Caco-2 (cell line): ENCODE data around the gene FRS2. TPM values are rescaled to one million over a fixed set of nuclear protein-coding genes. Genes with fewer than 3 reads are reported as not detected.

Experiments used
- BruUV-seq: library from RNA; stranded (reverse); fragments of 400-500 nt; replicated peaks from 2 replicates; lab custom pipeline; 2021; lab: Mats Ljungman, UMichigan
- CTCF ChIA-PET: fragments of 300-600 bp; sonication (Branson Sonifier 250); formaldehyde crosslinking; loops from one replicate; lab custom pipeline; 2022; ENCODE audit warnings: antibody characterized with exemption; lab: Charles Lee
- POLR2A ChIA-PET: fragments of 300-600 bp; sonication (Branson Sonifier 250); formaldehyde crosslinking; loops from one replicate; lab custom pipeline; 2022; ENCODE audit warnings: antibody characterized with exemption; lab: Charles Lee
- DNase-seq, 2 experiments: peaks; one replicate each; pipeline versions ENCODE4 v3.0.0 to v3.0.0-alpha.2; 2020 to 2022
- H3K27me3 ChIP-seq: replicated peaks from 2 replicates; pipeline ENCODE4 v1.6.0; 2011; ENCODE audit warnings: low read length; ENCODE audit not compliant: control insufficient read depth, insufficient read depth
- H3K36me3 ChIP-seq: 2 replicates; pipeline ENCODE4 v1.5.1; 2011; ENCODE audit warnings: low read length; ENCODE audit not compliant: control insufficient read depth, insufficient read depth
- H3K4me1 ChIP-seq: fragments of 250-450 bp; sonication (Bioruptor Pico); 2 replicates; pipeline ENCODE4 v1.5.1; 2020; ENCODE audit warnings: mild to moderate bottlenecking
- H3K4me3 ChIP-seq: 2 replicates; pipeline ENCODE4 v1.5.1; 2011; ENCODE audit warnings: low read depth, mild to moderate bottlenecking, control low read depth, low read length
- H3K9me3 ChIP-seq: fragments of 250-450 bp; sonication (Bioruptor Pico); 2 replicates; pipeline ENCODE4 v1.5.1; 2020; ENCODE audit warnings: mild to moderate bottlenecking, moderate library complexity
- H3K27ac Mint-ChIP-seq: one replicate; pipeline ENCODE4 v1.8.0; 2022; ENCODE audit warnings: mixed read lengths; ENCODE audit not compliant: unreplicated experiment
- H3K27me3 Mint-ChIP-seq: one replicate; pipeline ENCODE4 v1.8.0; 2022; ENCODE audit warnings: mixed read lengths; ENCODE audit not compliant: insufficient read depth, unreplicated experiment
- H3K36me3 Mint-ChIP-seq: one replicate; pipeline ENCODE4 v1.8.0; 2022; ENCODE audit warnings: mild to moderate bottlenecking, mixed read lengths; ENCODE audit not compliant: insufficient read depth, unreplicated experiment
- H3K4me1 Mint-ChIP-seq: one replicate; pipeline ENCODE4 v1.8.0; 2022; ENCODE audit warnings: low read depth, mixed read lengths; ENCODE audit not compliant: unreplicated experiment
- H3K4me3 Mint-ChIP-seq: one replicate; pipeline ENCODE4 v1.8.0; 2022; ENCODE audit warnings: mild to moderate bottlenecking, moderate library complexity, mixed read lengths; ENCODE audit not compliant: unreplicated experiment
- H3K9me3 Mint-ChIP-seq: one replicate; pipeline ENCODE4 v1.8.0; 2022; ENCODE audit warnings: mixed read lengths; ENCODE audit not compliant: unreplicated experiment
- intact Hi-C: fragments of 100-400 bp; cut with micrococcal nuclease; formaldehyde crosslinking; loops from one replicate; pipeline ENCODE4 v1.10.0; 2022; ENCODE audit not compliant: unreplicated experiment
- total RNA-seq: library from RNA; stranded (reverse); gene quantifications from 2 replicates; pipeline ENCODE4 v1.2.3, GENCODE V29; 2022
- TF ChIP-seq, protein P1 (sequence below), 2 experiments: fragments of 200-600 bp in 1 of 2; IDR thresholded peaks; 1 replicate in 1 of 2; 2 replicates in 1 of 2; pipeline versions ENCODE4 v1.5.1 to v1.8.0; 2011 to 2022; ENCODE audit warnings: antibody characterized with exemption in 1 of 2, control low read depth in 1 of 2, inconsistent platforms in 1 of 2, low read depth in 1 of 2, low read length in 1 of 2, mild to moderate bottlenecking in 1 of 2, moderate library complexity in 1 of 2; ENCODE audit not compliant: insufficient read depth in 1 of 2, severe bottlenecking in 1 of 2, unreplicated experiment in 1 of 2

Gene FRS2
- total RNA-seq, 1 experiment from 2014 or later, result 82.3 TPM

DNA sequence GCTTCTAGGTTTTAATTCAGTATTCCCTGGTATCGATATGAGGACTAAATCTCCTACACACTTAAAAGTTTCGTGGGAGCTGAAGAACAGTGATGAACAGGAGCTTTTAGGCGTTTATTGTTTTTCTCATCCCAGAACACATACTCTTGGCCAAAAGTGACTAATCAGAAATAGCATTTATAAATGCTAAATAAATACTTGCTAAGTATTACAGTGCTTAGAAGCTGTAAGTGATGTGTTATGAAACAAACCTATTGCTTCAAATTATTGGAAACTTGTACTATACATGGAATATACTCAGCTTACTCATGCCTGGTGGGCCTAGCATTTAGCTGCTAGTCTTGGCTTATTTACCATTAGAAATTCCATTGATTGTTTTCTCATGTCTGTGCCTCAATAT lies 24.9 kb downstream of the FRS2 start:
- DNase-seq, result no peak
- no peak overlapping the region for H3K4me3 Mint-ChIP-seq
- H3K9me3 Mint-ChIP-seq, result no peaks in the 10 kb centered on the region
- no peaks in the 10 kb centered on the region for H3K27me3 ChIP-seq
- H3K36me3 ChIP-seq, result no peaks in the 10 kb centered on the region
- H3K27ac Mint-ChIP-seq, result no peak overlapping the region
- BruUV-seq, result no TSS peak
- CTCF ChIA-PET, result no interaction called here
- H3K4me1 Mint-ChIP-seq, result peaks cover 40% of the 10 kb centered on the region
- TF ChIP-seq, protein P1, sequence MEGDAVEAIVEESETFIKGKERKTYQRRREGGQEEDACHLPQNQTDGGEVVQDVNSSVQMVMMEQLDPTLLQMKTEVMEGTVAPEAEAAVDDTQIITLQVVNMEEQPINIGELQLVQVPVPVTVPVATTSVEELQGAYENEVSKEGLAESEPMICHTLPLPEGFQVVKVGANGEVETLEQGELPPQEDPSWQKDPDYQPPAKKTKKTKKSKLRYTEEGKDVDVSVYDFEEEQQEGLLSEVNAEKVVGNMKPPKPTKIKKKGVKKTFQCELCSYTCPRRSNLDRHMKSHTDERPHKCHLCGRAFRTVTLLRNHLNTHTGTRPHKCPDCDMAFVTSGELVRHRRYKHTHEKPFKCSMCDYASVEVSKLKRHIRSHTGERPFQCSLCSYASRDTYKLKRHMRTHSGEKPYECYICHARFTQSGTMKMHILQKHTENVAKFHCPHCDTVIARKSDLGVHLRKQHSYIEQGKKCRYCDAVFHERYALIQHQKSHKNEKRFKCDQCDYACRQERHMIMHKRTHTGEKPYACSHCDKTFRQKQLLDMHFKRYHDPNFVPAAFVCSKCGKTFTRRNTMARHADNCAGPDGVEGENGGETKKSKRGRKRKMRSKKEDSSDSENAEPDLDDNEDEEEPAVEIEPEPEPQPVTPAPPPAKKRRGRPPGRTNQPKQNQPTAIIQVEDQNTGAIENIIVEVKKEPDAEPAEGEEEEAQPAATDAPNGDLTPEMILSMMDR (IDR thresholded peaks at IDR 0.05; ENCODE audit: insufficient read depth in 1 of 2, low read depth in 1 of 2, low read length in 1 of 2, severe bottlenecking in 1 of 2, unreplicated experiment in 1 of 2), result no peak
- no peaks in the 10 kb centered on the region for H3K9me3 ChIP-seq
- intact Hi-C loops, result no loop called here
- H3K27me3 Mint-ChIP-seq, result no peaks in the 10 kb centered on the region
- no peak overlapping the region for H3K4me3 ChIP-seq
- H3K4me1 ChIP-seq, result peaks cover 16% of the 10 kb centered on the region
- POLR2A ChIA-PET, result no interaction called here
- peaks cover 53% of the 10 kb centered on the region for H3K36me3 Mint-ChIP-seq

DNA sequence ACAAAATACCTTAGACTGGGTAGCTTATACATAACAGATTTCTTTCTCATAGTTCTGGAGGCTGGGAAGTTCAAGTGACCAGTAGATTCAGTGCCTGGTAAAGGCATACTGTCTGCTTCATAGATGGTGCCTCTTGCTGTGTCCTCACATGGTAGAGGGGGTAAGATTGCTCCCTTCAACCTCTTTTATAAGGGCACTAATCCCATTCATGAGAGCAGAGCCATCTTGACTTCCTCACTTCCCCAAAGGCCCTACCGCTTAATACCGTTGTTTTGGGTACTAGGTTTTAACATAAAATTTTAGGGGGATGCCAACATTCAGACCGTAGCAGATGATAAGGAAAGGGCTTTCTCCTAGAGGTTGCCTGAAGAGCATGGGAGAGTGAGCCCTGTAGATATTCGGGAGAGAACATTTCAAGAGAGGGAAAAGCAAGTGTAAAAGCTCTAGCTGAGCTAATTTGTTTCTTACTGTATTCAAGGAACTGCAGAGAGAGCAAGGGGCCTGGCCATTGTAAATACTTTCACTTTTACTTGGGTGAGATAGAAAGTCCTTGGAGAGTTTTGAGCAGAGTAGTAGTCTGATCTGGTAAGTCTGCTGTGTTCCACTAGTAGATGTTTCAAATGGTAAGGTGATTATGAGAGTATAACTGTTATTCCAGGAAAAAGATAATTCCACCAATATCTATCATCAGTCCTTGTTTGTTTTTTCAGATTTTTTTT lies 27.3 kb downstream of the FRS2 start:
- CTCF ChIA-PET, result no interaction called here
- intact Hi-C loops, result no loop called here
- no peaks in the 10 kb centered on the region for H3K27me3 ChIP-seq
- peaks cover 14% of the 10 kb centered on the region; the same call in 1 of the 2 replicates for H3K4me1 ChIP-seq
- Mint-ChIP-seq H3K27me3 (no peaks in the 10 kb centered on the region), H3K36me3 (peaks cover 34% of the 10 kb centered on the region), H3K27ac (no peak overlapping the region), H3K9me3 (no peaks in the 10 kb centered on the region), H3K4me3 (no peak overlapping the region), H3K4me1 (peaks cover 39% of the 10 kb centered on the region)
- H3K4me3 ChIP-seq, result no peak overlapping the region
- no peaks in the 10 kb centered on the region for H3K9me3 ChIP-seq
- H3K36me3 ChIP-seq, result no peaks in the 10 kb centered on the region
- BruUV-seq, result no TSS peak
- no peak for DNase-seq
- TF ChIP-seq, protein P1 (IDR thresholded peaks at IDR 0.05; ENCODE audit: insufficient read depth in 1 of 2, low read depth in 1 of 2, low read length in 1 of 2, severe bottlenecking in 1 of 2, unreplicated experiment in 1 of 2), result no peak
- POLR2A ChIA-PET, result interaction anchor here (0.9 kb wide), 1 partner anchor 25 kb away, joined by 3 read pairs; no protein-coding TSS in a partner anchor

GRCh38 chr12:69500631-69501030 lies 30.4 kb downstream of the FRS2 start:
- POLR2A ChIA-PET, result no interaction called here
- H3K9me3 Mint-ChIP-seq, result no peaks in the 10 kb centered on the region
- H3K27me3 ChIP-seq, result no peaks in the 10 kb centered on the region
- no peak for DNase-seq
- no peaks in the 10 kb centered on the region for H3K36me3 ChIP-seq
- H3K4me3 ChIP-seq, result no peak overlapping the region
- H3K9me3 ChIP-seq, result no peaks in the 10 kb centered on the region
- no peaks in the 10 kb centered on the region for H3K27me3 Mint-ChIP-seq
- peak overlapping the region; percentile 4 for H3K27ac Mint-ChIP-seq
- no TSS peak for BruUV-seq
- intact Hi-C loops, result no loop called here
- no peak overlapping the region for H3K4me3 Mint-ChIP-seq
- H3K36me3 Mint-ChIP-seq, result peaks cover 28% of the 10 kb centered on the region
- peaks cover 43% of the 10 kb centered on the region for H3K4me1 Mint-ChIP-seq
- TF ChIP-seq, protein P1 (IDR thresholded peaks at IDR 0.05; ENCODE audit: insufficient read depth in 1 of 2, low read depth in 1 of 2, low read length in 1 of 2, severe bottlenecking in 1 of 2, unreplicated experiment in 1 of 2), result no peak
- CTCF ChIA-PET, result interaction anchor here (0.6 kb wide), 1 partner anchor 12 kb away, joined by 4 read pairs; no protein-coding TSS in a partner anchor
- H3K4me1 ChIP-seq, result peaks cover 15% of the 10 kb centered on the region; the same call in 1 of the 2 replicates
